HG03175 (cell line): Measurements from ENCODE around the gene KCND2.
A peak's percentile ranks its signal among the peaks of the same experiment; 100 is the strongest.
"Not testable (repeated sequence)": the region's sequence is repeated elsewhere in the genome, so short reads cannot be mapped to it uniquely, and the experiment has no call there.

Source experiments
- ATAC-seq: cut with Tn5 transposase; IDR thresholded peaks from one replicate; pipeline ENCODE4 v1.9.1; 2021; ENCODE audit warnings: mild to moderate bottlenecking, moderate library complexity; ENCODE audit not compliant: unreplicated experiment

Gene KCND2

GRCh38 chr7:120578657-120579056 lies 305.7 kb downstream of the KCND2 start:
- not testable (repeated sequence) for ATAC-seq

- no peak for ATAC-seq
Observed at GRCh38 chr7:120582916-120583315, 309.9 kb downstream of the KCND2 start.

- no peak for ATAC-seq
Observed at GRCh38 chr7:120583899-120584586, 311.1 kb downstream of the KCND2 start.

GRCh38 chr7:120586571-120586970 lies 313.6 kb downstream of the KCND2 start:
- ATAC-seq = no peak

GRCh38 chr7:120587243-120587642 lies 314.3 kb downstream of the KCND2 start:
- no peak for ATAC-seq

- no peak for ATAC-seq
Observed at GRCh38 chr7:120588416-120588815, 315.4 kb downstream of the KCND2 start.

GRCh38 chr7:120588862-120589261 lies 315.9 kb downstream of the KCND2 start:
- no peak for ATAC-seq

GRCh38 chr7:120600607-120601006 lies 327.6 kb downstream of the KCND2 start:
- ATAC-seq = no peak

- ATAC-seq = no peak
Observed at GRCh38 chr7:120603366-120603765, 330.4 kb downstream of the KCND2 start.

GRCh38 chr7:120609136-120609753 lies 336.3 kb downstream of the KCND2 start:
- ATAC-seq = no peak

- no peak for ATAC-seq
Observed at GRCh38 chr7:120611975-120612374, 339.0 kb downstream of the KCND2 start.

GRCh38 chr7:120615703-120616102 lies 342.7 kb downstream of the KCND2 start:
- ATAC-seq = peak; percentile 75

- ATAC-seq = no peak
Observed at GRCh38 chr7:120617275-120617674, 344.3 kb downstream of the KCND2 start.

- no peak for ATAC-seq
Observed at GRCh38 chr7:120628251-120628650, 355.3 kb downstream of the KCND2 start.

- ATAC-seq = no peak
Observed at GRCh38 chr7:120639884-120640283, 366.9 kb downstream of the KCND2 start.

- no peak for ATAC-seq
Observed at GRCh38 chr7:120645966-120646365, 373.0 kb downstream of the KCND2 start.

- no peak for ATAC-seq
Observed at GRCh38 chr7:120654241-120654640, 381.3 kb downstream of the KCND2 start.

GRCh38 chr7:120658516-120658915 lies 385.5 kb downstream of the KCND2 start:
- no peak for ATAC-seq

GRCh38 chr7:120662291-120662690 lies 389.3 kb downstream of the KCND2 start:
- ATAC-seq = no peak

- no peak for ATAC-seq
Observed at GRCh38 chr7:120665068-120665467, 392.1 kb downstream of the KCND2 start.

GRCh38 chr7:120675076-120675475 lies 402.1 kb downstream of the KCND2 start:
- no peak for ATAC-seq

- ATAC-seq = no peak
Observed at GRCh38 chr7:120677535-120677934, 404.6 kb downstream of the KCND2 start.

- no peak for ATAC-seq
Observed at GRCh38 chr7:120680985-120681384, 408.0 kb downstream of the KCND2 start.
